ENCODE results near the gene HLA-C.
"Not testable (repeated sequence)": the region's sequence is repeated elsewhere in the genome, so short reads cannot be mapped to it uniquely, and the experiment has no call there.

Gene HLA-C

GRCh38 chr6:31270788-31271640 is 878 bp downstream of the HLA-C start:
- H3K9me3 ChIP-seq (ENCODE audit: control insufficient read depth, insufficient read depth, low read length): no peaks in the 10 kb centered on the region
- no peak for DNase-seq (ENCODE audit: low read depth, low spot score)
- H3K27me3 ChIP-seq (ENCODE audit: control insufficient read depth, insufficient read depth, low read length): no peaks in the 10 kb centered on the region
- no peak overlapping the region for H3K27ac ChIP-seq (ENCODE audit: low read length)
- H3K4me1 ChIP-seq (ENCODE audit: control insufficient read depth, insufficient read depth, low read length): no peaks in the 10 kb centered on the region; the same call in 1 of the 2 replicates
- H3K4me3 ChIP-seq (ENCODE audit: low read length): peak overlapping the region; percentile 97; the same call in 1 of the 2 replicates
- WGBS (ENCODE audit: insufficient coverage, insufficient read length): no CpG with 5 or more reads among the region's 62 CpGs
- peaks cover 5% of the 10 kb centered on the region; the same call in 1 of the 2 replicates for H3K36me3 ChIP-seq (ENCODE audit: control insufficient read depth, insufficient read depth, low read length)

- Histone ChIP-seq H3K4me1 (ENCODE audit: control insufficient read depth, insufficient read depth, low read length) (no peaks in the 10 kb centered on the region; the same call in 1 of the 2 replicates), H3K27ac (ENCODE audit: low read length) (no peak overlapping the region), H3K36me3 (ENCODE audit: control insufficient read depth, insufficient read depth, low read length) (peaks cover 5% of the 10 kb centered on the region; the same call in 1 of the 2 replicates), H3K27me3 (ENCODE audit: control insufficient read depth, insufficient read depth, low read length) (no peaks in the 10 kb centered on the region), H3K9me3 (ENCODE audit: control insufficient read depth, insufficient read depth, low read length) (no peaks in the 10 kb centered on the region), H3K4me3 (ENCODE audit: low read length) (no peak overlapping the region)
- no CpG with 5 or more reads among the region's 5 CpGs for WGBS (ENCODE audit: insufficient coverage, insufficient read length)
- DNase-seq (ENCODE audit: low read depth, low spot score): no peak
These were observed 3.1 kb downstream of the HLA-C start for GRCh38 chr6:31268836-31269235.

- Histone ChIP-seq H3K4me1 (ENCODE audit: control insufficient read depth, insufficient read depth, low read length) (no peaks in the 10 kb centered on the region; the same call in 1 of the 2 replicates), H3K36me3 (ENCODE audit: control insufficient read depth, insufficient read depth, low read length) (peaks cover 5% of the 10 kb centered on the region; the same call in 1 of the 2 replicates), H3K27me3 (ENCODE audit: control insufficient read depth, insufficient read depth, low read length) (no peaks in the 10 kb centered on the region), H3K4me3 (ENCODE audit: low read length) (no peak overlapping the region), H3K27ac (ENCODE audit: low read length) (no peak overlapping the region), H3K9me3 (ENCODE audit: control insufficient read depth, insufficient read depth, low read length) (no peaks in the 10 kb centered on the region; the same call in 1 of the 2 replicates)
- WGBS (ENCODE audit: insufficient coverage, insufficient read length): no CpG with 5 or more reads among the region's 7 CpGs
- no peak for DNase-seq (ENCODE audit: low read depth, low spot score)
These were observed 3.5 kb downstream of the HLA-C start for GRCh38 chr6:31268369-31268765.

GRCh38 chr6:31267651-31268368 is 4.1 kb downstream of the HLA-C start:
- WGBS (ENCODE audit: insufficient coverage, insufficient read length): no CpG with 5 or more reads among the region's 7 CpGs
- H3K27me3 ChIP-seq (ENCODE audit: control insufficient read depth, insufficient read depth, low read length): no peaks in the 10 kb centered on the region
- DNase-seq (ENCODE audit: low read depth, low spot score): no peak

GRCh38 chr6:31266567-31267360 is 5.1 kb downstream of the HLA-C start:
- no peaks in the 10 kb centered on the region; the same call in 1 of the 2 replicates for H3K9me3 ChIP-seq (ENCODE audit: control insufficient read depth, insufficient read depth, low read length)
- no peak overlapping the region for H3K4me3 ChIP-seq (ENCODE audit: low read length)
- WGBS (ENCODE audit: insufficient coverage, insufficient read length): no CpG with 5 or more reads among the region's 7 CpGs
- no peaks in the 10 kb centered on the region for H3K27me3 ChIP-seq (ENCODE audit: control insufficient read depth, insufficient read depth, low read length)
- no peak for DNase-seq (ENCODE audit: low read depth, low spot score)
- no peaks in the 10 kb centered on the region for H3K4me1 ChIP-seq (ENCODE audit: control insufficient read depth, insufficient read depth, low read length)
- H3K36me3 ChIP-seq (ENCODE audit: control insufficient read depth, insufficient read depth, low read length): peaks cover 5% of the 10 kb centered on the region; the same call in 1 of the 2 replicates
- H3K27ac ChIP-seq (ENCODE audit: low read length): no peak overlapping the region

More at GRCh38 chr6:31267651-31268368, 4.1 kb downstream of the HLA-C start:
- peaks cover 5% of the 10 kb centered on the region; the same call in 1 of the 2 replicates for H3K36me3 ChIP-seq (ENCODE audit: control insufficient read depth, insufficient read depth, low read length)
- H3K4me3 ChIP-seq (ENCODE audit: low read length): no peak overlapping the region
- no peaks in the 10 kb centered on the region; the same call in 1 of the 2 replicates for H3K9me3 ChIP-seq (ENCODE audit: control insufficient read depth, insufficient read depth, low read length)
- no peaks in the 10 kb centered on the region; the same call in 1 of the 2 replicates for H3K4me1 ChIP-seq (ENCODE audit: control insufficient read depth, insufficient read depth, low read length)
- H3K27ac ChIP-seq (ENCODE audit: low read length): no peak overlapping the region

GRCh38 chr6:31265926-31266325 is 6.0 kb downstream of the HLA-C start:
- H3K27me3 ChIP-seq (ENCODE audit: control insufficient read depth, insufficient read depth, low read length): no peaks in the 10 kb centered on the region
- no peak for DNase-seq (ENCODE audit: low read depth, low spot score)
- no peaks in the 10 kb centered on the region; the same call in 1 of the 2 replicates for H3K9me3 ChIP-seq (ENCODE audit: control insufficient read depth, insufficient read depth, low read length)
- no CpG with 5 or more reads among the region's 2 CpGs for WGBS (ENCODE audit: insufficient coverage, insufficient read length)
- peaks cover 5% of the 10 kb centered on the region; the same call in 1 of the 2 replicates for H3K36me3 ChIP-seq (ENCODE audit: control insufficient read depth, insufficient read depth, low read length)
- H3K4me1 ChIP-seq (ENCODE audit: control insufficient read depth, insufficient read depth, low read length): no peaks in the 10 kb centered on the region
- H3K27ac ChIP-seq (ENCODE audit: low read length): no peak overlapping the region
- H3K4me3 ChIP-seq (ENCODE audit: low read length): no peak overlapping the region

GRCh38 chr6:31263346-31263933 is 8.5 kb downstream of the HLA-C start:
- H3K9me3 ChIP-seq (ENCODE audit: control insufficient read depth, insufficient read depth, low read length); H3K4me1 ChIP-seq (ENCODE audit: control insufficient read depth, insufficient read depth, low read length); H3K27ac ChIP-seq (ENCODE audit: low read length); H3K4me3 ChIP-seq (ENCODE audit: low read length); H3K36me3 ChIP-seq (ENCODE audit: control insufficient read depth, insufficient read depth, low read length); DNase-seq (ENCODE audit: low read depth, low spot score); H3K27me3 ChIP-seq (ENCODE audit: control insufficient read depth, insufficient read depth, low read length): not testable (repeated sequence)
- WGBS (ENCODE audit: insufficient coverage, insufficient read length): no CpG with 5 or more reads among the region's 5 CpGs

GRCh38 chr6:31259995-31260394 is 11.9 kb downstream of the HLA-C start:
- not testable (repeated sequence) for H3K27me3 ChIP-seq (ENCODE audit: control insufficient read depth, insufficient read depth, low read length); H3K4me3 ChIP-seq (ENCODE audit: low read length); H3K4me1 ChIP-seq (ENCODE audit: control insufficient read depth, insufficient read depth, low read length); DNase-seq (ENCODE audit: low read depth, low spot score); H3K27ac ChIP-seq (ENCODE audit: low read length); H3K9me3 ChIP-seq (ENCODE audit: control insufficient read depth, insufficient read depth, low read length); H3K36me3 ChIP-seq (ENCODE audit: control insufficient read depth, insufficient read depth, low read length)
- no CpG with 5 or more reads among the region's 3 CpGs for WGBS (ENCODE audit: insufficient coverage, insufficient read length)

- Histone ChIP-seq H3K27ac (ENCODE audit: low read length) (no peak overlapping the region), H3K27me3 (ENCODE audit: control insufficient read depth, insufficient read depth, low read length) (no peaks in the 10 kb centered on the region), H3K4me3 (ENCODE audit: low read length) (no peak overlapping the region), H3K9me3 (ENCODE audit: control insufficient read depth, insufficient read depth, low read length) (no peaks in the 10 kb centered on the region), H3K36me3 (ENCODE audit: control insufficient read depth, insufficient read depth, low read length) (no peaks in the 10 kb centered on the region), H3K4me1 (ENCODE audit: control insufficient read depth, insufficient read depth, low read length) (no peaks in the 10 kb centered on the region)
- DNase-seq (ENCODE audit: low read depth, low spot score): no peak
- WGBS (ENCODE audit: insufficient coverage, insufficient read length): no CpG with 5 or more reads among the region's 3 CpGs
These were observed 19.3 kb downstream of the HLA-C start for GRCh38 chr6:31252625-31253024.

All from iPS DF 6.9 (cell line).